Transverse colon (tissue), 3 donors: ENCODE data around the gene PCNX4.

Experiments
- CTCF ChIP-seq, 5 experiments: fragments of 200-600 bp in 3 of 5; fragments of 450-650 bp in 2 of 5; sonication (generic) in 3 of 5; IDR thresholded peaks; 1 replicate in 2 of 5; 2 replicates in 3 of 5; pipeline ENCODE4 v1.5.1; 2016 to 2017; ENCODE audit warnings: antibody characterized with exemption in 5 of 5, inconsistent platforms in 3 of 5, mild to moderate bottlenecking in 2 of 5, moderate library complexity in 1 of 5
- EP300 ChIP-seq: sonication (generic); formaldehyde crosslinking; IDR thresholded peaks from one replicate; pipeline ENCODE4 v1.6.1; 2017; ENCODE audit warnings: antibody characterized with exemption, low read depth
- POLR2A ChIP-seq: fragments of 450-650 bp; IDR thresholded peaks from one replicate; pipeline ENCODE4 v1.6.1; 2016; ENCODE audit warnings: antibody characterized with exemption, mild to moderate bottlenecking, moderate library complexity

GRCh38 chr14:60079723-60080122, 12.0 kb upstream of the PCNX4 start:
- TF ChIP-seq POLR2A: no peak
- TF ChIP-seq EP300: no peak
- no peak for TF ChIP-seq CTCF (IDR thresholded peaks at IDR 0.05)
